Dermis blood vessel endothelial cell (primary cell): Measurements from ENCODE around the gene DCTN3. TPM values are rescaled to one million over a fixed set of nuclear protein-coding genes. Genes with fewer than 3 reads are reported as not detected.
"Not testable (repeated sequence)": the region's sequence is repeated elsewhere in the genome, so short reads cannot be mapped to it uniquely, and the experiment has no call there.

Experiments used
- DNase-seq: peaks from one replicate; pipeline ENCODE4 v3.0.0; 2010
- total RNA-seq: library from RNA; depleted of rRNA; stranded (reverse); fragments of >200 nt; gene quantifications from 2 replicates; pipeline ENCODE4 v1.2.3, GENCODE V29; 2014

Gene DCTN3
- total RNA-seq, 1 donor from 2014 or later, result 65.3 TPM

DNA sequence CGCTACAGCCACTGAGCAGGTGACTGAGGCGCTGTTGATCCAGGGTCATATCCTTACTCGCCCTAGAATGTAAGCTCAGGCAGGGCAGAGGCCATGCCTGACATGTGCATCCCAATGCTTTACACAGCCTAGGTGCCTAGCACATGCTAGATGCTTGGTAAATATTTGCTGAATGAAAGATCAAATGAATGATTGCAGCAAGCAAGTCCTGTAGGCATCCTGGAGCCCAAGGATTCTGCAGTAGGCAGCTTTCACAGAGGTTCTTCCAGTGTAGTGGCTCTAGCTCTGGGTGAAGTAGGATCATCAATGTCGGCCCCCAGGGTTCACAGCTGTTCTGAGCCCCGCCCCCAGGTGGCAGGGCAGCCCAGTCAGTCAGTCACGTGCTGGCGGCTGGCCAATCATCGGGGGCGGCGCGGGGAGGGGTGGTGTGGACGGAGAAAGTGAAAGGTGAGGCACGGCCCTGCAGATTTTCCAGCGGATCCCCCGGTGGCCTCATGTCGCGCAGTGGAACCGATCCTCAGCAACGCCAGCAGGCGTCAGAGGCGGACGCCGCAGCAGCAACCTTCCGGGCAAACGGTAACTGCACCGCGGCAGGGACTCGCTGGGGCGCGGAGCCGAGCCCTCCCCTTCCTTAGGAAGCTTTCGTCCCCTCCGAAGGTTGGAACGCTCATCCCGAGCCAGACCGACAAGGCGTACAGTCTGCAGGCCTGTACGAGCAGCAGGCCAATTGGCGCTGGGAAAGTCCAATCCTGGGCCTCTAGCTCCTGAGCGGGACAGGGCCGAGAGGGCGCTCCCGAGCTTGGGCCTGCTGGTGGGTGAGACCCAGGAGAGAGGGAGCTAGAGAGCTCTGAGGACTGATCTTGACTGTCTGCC lies 26.2 kb upstream of the DCTN3 start, which contains the start of gene GALT:
TSS of gene GALT (plus strand) at position 465 of the 873 bp plus-strand sequence. CDS start at position 495, 30 bp downstream.
- peak; percentile 93 for DNase-seq

- no peak for DNase-seq
Observed at GRCh38 chr9:34644766-34645314, 24.5 kb upstream of the DCTN3 start.

DNA sequence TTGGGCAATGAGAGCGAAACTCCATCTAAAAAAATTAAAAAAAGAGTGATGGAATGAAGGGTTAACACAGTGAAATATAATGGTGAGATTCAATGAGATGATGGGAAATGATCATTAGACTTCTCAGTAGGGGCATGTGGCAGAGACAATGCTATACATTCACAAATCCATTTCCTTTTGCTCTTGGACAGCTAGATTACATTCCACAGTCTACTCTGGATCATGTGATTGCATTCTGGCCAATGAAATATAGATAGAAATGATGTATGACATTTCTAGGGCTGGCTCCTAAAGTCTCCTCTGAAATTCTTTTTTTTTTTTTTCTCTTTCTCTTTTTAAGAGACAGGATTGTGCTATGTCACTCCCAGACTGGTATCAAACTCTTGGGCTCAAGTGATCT lies 22.4 kb upstream of the DCTN3 start:
- no peak for DNase-seq

- not testable (repeated sequence) for DNase-seq
Observed at GRCh38 chr9:34639322-34639721, 19.0 kb upstream of the DCTN3 start.

- no peak for DNase-seq
Observed at GRCh38 chr9:34638138-34638445, 17.8 kb upstream of the DCTN3 start.

- DNase-seq, result peak; percentile 95
Observed at GRCh38 chr9:34637356-34638137, 17.3 kb upstream of the DCTN3 start, which contains the start of gene SIGMAR1. SIGMAR1 (minus strand) TSS chr9:34637787; CDS start chr9:34637697, 90 bp downstream.

DNA sequence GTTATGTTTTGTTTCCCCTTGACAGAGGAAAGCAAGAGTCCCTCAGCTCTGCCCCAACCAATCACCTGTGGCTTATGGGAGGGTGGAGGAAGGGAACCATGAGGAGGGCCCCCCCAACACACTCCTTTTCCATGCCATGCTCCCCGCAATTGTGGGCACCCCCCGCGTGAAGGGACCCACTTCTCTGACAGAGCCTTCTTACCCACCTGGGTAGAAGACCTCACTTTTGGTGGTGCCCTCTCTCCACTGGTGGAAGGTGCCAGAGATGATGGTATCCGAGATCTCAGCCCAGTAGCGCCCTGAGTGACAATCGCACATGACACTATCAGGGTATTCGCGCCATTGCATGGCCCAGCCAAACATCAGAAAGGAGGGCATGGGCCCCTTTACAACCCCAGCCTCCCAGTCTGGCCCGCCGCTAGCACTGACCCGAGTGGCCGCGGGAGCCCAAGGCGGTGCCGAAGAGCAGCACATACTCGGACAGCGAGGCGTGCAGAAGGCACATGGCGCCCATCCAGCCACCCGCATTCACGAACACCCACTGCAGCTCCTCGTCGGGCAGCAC lies 16.6 kb upstream of the DCTN3 start:
- DNase-seq, result no peak

DNA sequence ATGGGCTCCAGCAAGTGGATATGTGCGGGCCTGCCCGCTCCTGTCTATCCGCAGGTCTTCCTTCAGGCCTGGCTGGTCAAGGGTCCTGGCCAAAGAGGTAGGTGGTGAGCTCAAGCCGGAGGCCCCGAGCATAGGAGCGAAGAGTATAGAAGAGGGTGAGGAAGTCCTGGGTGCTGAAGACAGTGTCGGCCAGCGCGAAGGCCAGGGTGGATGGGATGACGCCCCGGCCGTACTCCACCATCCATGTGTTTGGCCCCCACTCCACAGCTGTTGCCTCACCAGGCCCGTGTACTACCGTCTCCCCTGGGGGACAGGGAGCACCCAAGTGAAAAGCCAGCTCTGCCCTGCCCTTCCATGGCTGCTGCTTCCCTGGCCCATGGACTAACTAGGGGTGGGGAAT lies 15.3 kb upstream of the DCTN3 start:
- DNase-seq, result no peak

- no peak for DNase-seq
Observed at GRCh38 chr9:34634551-34635248, 14.4 kb upstream of the DCTN3 start.

DNA sequence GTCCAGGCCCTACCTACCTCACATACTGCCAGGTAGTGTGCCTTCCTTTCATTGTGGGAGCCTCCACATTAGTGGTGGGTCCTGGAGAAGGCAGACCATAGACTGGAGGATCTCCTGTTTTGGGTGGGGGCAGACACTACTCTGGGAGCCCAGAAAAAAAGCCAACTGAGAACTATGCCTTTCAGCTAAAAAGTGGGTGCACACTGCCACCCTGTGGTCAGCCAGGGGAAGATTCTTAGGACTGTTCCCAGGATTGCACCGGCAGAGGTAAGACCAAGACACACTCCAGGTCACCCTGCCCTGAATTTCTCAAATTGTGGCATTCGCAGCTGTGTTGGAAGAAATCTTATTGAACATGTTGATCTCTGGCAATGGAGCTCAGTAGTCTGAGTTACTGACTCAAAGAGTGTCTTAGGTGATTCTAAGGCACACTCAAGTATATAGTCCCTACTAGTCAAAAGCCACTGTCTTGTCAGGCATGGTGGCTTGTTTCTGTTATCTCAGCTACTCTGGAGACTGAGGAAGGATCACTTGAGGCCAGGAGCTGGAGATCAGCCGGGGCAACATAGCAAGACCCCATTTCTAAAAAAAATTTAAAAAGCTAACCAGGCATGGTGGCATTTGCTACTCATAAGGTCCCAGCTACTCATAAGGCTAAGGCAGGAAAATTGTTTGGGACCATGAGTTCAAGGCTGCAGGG lies 13.7 kb upstream of the DCTN3 start:
- peak; percentile 81 for DNase-seq

- DNase-seq, result no peak
Observed at GRCh38 chr9:34633166-34633565, 12.9 kb upstream of the DCTN3 start.

DNA sequence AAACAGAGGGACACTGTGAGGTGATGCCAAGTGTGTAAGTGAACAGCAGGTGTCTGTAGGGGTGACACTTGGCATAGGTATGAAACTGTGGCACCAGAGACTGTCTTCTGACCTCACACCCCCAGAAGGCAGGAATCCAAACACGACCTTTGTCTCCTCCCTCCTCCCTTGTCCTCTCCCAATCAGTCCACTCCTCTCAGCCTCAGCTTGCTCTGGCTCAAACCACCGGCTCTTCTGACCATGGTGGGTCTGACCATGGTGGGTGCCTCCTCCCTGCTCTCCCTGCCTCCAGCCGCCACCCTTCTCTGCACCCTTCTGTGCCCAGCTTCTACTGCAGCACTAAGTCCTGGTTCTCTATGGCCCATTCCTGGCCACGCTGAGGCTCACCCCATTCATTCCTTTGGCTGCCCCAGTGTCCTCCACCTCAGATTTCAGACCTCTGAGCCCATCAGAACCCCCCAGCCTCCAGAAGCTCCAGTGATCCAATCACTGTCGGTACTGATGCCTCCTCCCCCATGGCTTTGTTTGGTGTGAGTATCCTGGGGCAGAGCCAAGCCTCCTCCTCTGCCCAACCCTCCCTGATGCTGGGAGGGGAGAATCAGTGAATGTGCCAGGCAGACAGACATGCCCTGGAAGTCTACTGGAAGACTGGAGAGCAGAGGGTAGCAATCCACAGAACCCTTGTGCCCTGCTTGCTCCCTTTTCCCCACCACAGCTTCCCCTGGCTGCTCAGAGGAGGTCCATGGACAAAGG lies 10.3 kb upstream of the DCTN3 start:
- no peak for DNase-seq

DNA sequence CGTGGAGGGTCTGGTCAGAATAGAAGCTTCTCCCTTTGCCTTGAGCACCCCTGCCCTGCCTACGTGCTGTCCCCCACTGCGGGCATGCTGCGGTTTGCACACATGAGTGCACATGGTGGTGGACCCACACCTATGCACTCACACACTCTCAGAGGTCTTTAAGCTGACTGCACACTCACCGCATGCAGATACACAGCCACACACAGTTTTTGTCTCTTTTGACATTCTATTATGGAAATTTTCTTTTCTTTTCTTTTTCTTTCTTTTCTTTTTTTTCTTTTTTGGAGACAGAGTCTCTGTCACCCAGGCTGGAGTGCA lies 9.2 kb upstream of the DCTN3 start:
- no peak for DNase-seq

DNA sequence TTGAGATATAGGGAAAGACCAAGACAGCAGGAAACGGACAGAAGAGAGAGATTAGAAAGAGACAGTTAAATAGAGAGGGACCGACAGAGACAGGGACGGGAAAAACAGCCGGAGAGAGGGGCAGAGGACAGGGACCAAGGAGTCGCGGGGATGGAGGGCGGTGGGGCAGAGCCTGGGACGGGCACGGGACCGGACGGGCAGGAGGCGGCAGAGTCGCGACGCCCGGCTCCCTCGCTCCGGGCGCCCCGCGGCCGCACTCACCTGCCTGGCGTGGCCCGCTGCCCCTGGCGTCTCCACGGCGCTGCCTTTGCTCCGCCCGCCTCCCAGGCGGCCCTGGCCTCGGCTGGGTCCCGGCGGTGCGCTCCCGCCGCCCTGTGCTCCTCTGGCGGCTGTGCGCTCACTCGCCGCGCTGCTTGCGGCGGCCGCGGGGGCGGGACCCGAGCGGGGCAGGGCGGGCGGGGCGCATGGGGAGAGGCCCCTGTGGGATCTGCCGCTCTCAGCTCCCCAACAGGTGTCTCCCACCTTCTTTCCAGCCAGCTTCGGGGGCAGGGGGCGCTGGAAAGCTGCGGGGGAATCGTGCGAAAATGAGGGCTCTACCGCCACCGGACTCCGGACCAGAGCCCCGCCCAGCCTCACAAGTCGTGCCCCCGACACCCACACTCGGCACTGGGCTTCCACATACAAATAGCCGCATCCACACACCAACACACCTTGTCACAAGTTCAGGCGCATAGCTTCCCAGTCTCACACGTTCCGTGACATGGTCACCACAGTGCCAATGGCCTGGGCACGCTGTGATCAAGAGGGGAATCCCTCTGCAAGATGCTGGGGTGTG lies 8.6 kb upstream of the DCTN3 start, which contains the start of gene ARID3C:
TSS of gene ARID3C (minus strand) at position 411 of the 835 bp plus-strand sequence. CDS start 1,052 bp downstream, outside the sequence.
- DNase-seq, result peak; percentile 37

DNA sequence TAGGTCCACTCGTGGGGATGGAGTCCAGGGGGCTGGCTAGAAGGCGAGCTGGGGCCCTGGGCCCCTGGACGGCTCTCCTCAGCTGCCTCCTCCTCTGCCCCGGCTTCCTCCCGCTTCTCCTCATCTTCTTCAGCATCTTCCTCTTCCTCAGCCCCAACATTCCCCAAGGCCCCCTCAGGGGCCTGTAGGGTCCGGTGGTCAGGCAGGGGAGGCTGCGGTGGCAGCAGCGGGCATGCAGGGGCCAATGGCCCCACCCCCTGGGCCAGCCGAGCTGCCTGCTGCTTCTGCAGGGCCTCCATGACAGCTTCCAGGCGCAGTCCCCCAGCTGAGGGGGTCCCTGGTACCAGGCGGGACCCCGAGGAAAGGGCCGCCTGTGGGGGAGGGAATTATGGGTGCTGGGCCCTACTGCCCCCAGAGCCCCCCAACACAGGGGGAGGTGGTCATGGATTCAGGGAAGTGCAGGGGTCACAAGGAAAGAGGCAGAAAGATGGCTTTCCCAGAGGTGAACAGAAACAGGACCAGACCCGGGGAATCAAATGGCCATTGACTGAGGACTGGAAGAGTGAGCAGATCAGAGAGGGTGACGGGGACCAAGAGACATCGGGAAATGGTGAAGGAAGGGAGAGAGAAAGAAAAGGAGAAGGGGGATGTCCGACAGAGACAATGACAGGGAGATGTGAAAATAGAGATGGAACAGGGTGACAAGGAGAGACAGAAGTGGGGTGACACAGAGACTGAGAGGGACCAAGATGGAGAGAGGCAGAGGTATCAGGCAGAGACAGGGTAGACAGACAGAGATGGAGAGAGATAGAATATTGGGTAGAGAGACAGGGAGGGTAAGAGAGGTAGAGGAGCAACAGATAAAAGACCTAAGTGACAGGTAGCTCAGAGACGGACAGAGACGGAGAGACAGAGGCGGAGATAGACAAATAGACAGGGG lies 7.7 kb upstream of the DCTN3 start:
- DNase-seq, result no peak

DNA sequence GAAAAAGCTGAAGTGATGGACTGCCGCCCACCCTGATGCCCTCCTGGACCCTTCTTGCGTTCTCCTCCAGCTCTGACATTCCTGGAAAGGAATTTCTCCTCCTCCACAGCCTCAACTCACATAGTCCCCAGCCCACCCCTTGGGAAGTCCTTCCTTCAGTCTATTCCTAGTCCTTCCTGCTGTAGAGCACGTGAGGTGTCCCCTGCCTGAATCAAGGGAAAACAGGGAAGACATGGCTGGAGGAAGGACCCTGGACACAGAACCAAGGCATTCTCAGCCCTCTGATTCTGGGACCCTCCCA lies 4.8 kb upstream of the DCTN3 start:
- DNase-seq, result no peak

- no peak for DNase-seq
Observed at GRCh38 chr9:34624475-34625185, 4.3 kb upstream of the DCTN3 start.
